Liver (tissue), 9 donors: ENCODE results near the gene PRKAA2. TPM values are rescaled to one million over a fixed set of nuclear protein-coding genes. Genes with fewer than 3 reads are reported as not detected.

Source experiments
- DNase-seq: peaks from one replicate; pipeline ENCODE4 v3.0.0-alpha.2; 2017; ENCODE audit warnings: low spot score
- H3K27ac ChIP-seq, 2 donors: one replicate each; pipeline ENCODE4 v1.7.0; 2013; ENCODE audit warnings: inconsistent platforms in 2 of 2, low read length in 2 of 2, control low read depth in 1 of 2, low read depth in 1 of 2, mild to moderate bottlenecking in 1 of 2
- H3K27me3 ChIP-seq, 4 donors: one replicate each; pipeline versions ENCODE4 v1.6.1 to v1.7.0; 2013; ENCODE audit warnings: low read length in 3 of 4, inconsistent platforms in 1 of 4, mild to moderate bottlenecking in 1 of 4, moderate library complexity in 1 of 4; ENCODE audit not compliant: control insufficient read depth in 4 of 4, insufficient read depth in 4 of 4
- H3K36me3 ChIP-seq, 4 donors: one replicate each; pipeline versions ENCODE4 v1.6.1 to v1.7.0; 2013; ENCODE audit warnings: low read length in 3 of 4, mild to moderate bottlenecking in 3 of 4, low read depth in 1 of 4, moderate library complexity in 1 of 4; ENCODE audit not compliant: control insufficient read depth in 4 of 4, insufficient read depth in 3 of 4
- H3K4me1 ChIP-seq, 4 donors: one replicate each; pipeline versions ENCODE4 v1.6.1 to v1.7.0; 2013; ENCODE audit warnings: low read length in 3 of 4, mild to moderate bottlenecking in 3 of 4, moderate library complexity in 1 of 4; ENCODE audit not compliant: control insufficient read depth in 4 of 4, insufficient read depth in 4 of 4
- H3K4me3 ChIP-seq, 3 donors: one replicate each; pipeline versions ENCODE4 v1.6.1 to v1.7.0; 2013; ENCODE audit warnings: low read length in 3 of 3, control low read depth in 1 of 3, low read depth in 1 of 3, mild to moderate bottlenecking in 1 of 3
- H3K9ac ChIP-seq, 2 donors: one replicate each; pipeline ENCODE4 v1.7.0; 2013; ENCODE audit warnings: low read length in 2 of 2, mild to moderate bottlenecking in 2 of 2, moderate library complexity in 2 of 2, control low read depth in 1 of 2, low read depth in 1 of 2
- H3K9me3 ChIP-seq, 4 donors: one replicate each; pipeline versions ENCODE4 v1.6.1 to v1.7.0; 2013; ENCODE audit warnings: low read length in 3 of 4; ENCODE audit not compliant: control insufficient read depth in 4 of 4
- ATF3 ChIP-seq: IDR thresholded peaks from 2 replicates; pipeline ENCODE4 v1.6.1; 2016; ENCODE audit warnings: antibody characterized with exemption
- CTCF ChIP-seq: fragments of 150-350 bp; IDR thresholded peaks from 2 replicates; pipeline ENCODE4 v1.5.1; 2017; ENCODE audit warnings: improper control_type of control experiment, low read depth, low read length; ENCODE audit not compliant: missing input control
- EGR1 ChIP-seq, 2 donors: IDR thresholded peaks; 2 replicates each; pipeline ENCODE4 v1.6.1; 2016 to 2018; ENCODE audit warnings: antibody characterized with exemption in 2 of 2, low read depth in 2 of 2
- FOXA1 ChIP-seq: IDR thresholded peaks from 2 replicates; pipeline ENCODE4 v1.6.1; 2016; ENCODE audit warnings: antibody characterized with exemption
- FOXA2 ChIP-seq: IDR thresholded peaks from 2 replicates; pipeline ENCODE4 v1.6.1; 2016; ENCODE audit warnings: antibody characterized with exemption
- GABPA ChIP-seq, 2 donors: IDR thresholded peaks in 1 of 2; conservative IDR thresholded peaks in 1 of 2; 2 replicates each; pipeline ENCODE4 v1.6.1; 2016; ENCODE audit warnings: antibody characterized with exemption in 2 of 2, mild to moderate bottlenecking in 1 of 2, moderate library complexity in 1 of 2
- HNF4A ChIP-seq, 2 donors: conservative IDR thresholded peaks; 2 replicates each; pipeline ENCODE4 v1.6.1; 2016; ENCODE audit warnings: antibody characterized with exemption in 2 of 2, mild to moderate bottlenecking in 2 of 2
- HNF4G ChIP-seq: IDR thresholded peaks from 2 replicates; pipeline ENCODE4 v1.6.1; 2016; ENCODE audit warnings: antibody characterized with exemption
- MAX ChIP-seq: IDR thresholded peaks from 2 replicates; pipeline ENCODE4 v1.6.1; 2016; ENCODE audit warnings: antibody characterized with exemption
- RAD21 ChIP-seq, 2 donors: IDR thresholded peaks; 2 replicates each; pipeline ENCODE4 v1.6.1; 2016; ENCODE audit warnings: antibody characterized with exemption in 2 of 2, mild to moderate bottlenecking in 2 of 2
- REST ChIP-seq: IDR thresholded peaks from 2 replicates; pipeline ENCODE4 v1.6.1; 2016; ENCODE audit warnings: antibody characterized with exemption, mild to moderate bottlenecking
- RXRA ChIP-seq, 2 donors: IDR thresholded peaks; 2 replicates each; pipeline ENCODE4 v1.6.1; 2017 to 2018; ENCODE audit warnings: antibody characterized with exemption in 2 of 2, mild to moderate bottlenecking in 1 of 2
- SP1 ChIP-seq: IDR thresholded peaks from 2 replicates; pipeline ENCODE4 v1.6.1; 2018; ENCODE audit warnings: antibody characterized with exemption, mild to moderate bottlenecking
- TAF1 ChIP-seq: conservative IDR thresholded peaks from 2 replicates; pipeline ENCODE4 v1.6.1; 2016; ENCODE audit warnings: antibody characterized with exemption, mild to moderate bottlenecking
- YY1 ChIP-seq: IDR thresholded peaks from 2 replicates; pipeline ENCODE4 v1.6.1; 2016; ENCODE audit warnings: antibody characterized with exemption, mild to moderate bottlenecking
- WGBS: extraction: QIAGEN DNeasy Blood & Tissue Kit; methylation state at CpG from one replicate; pipeline ENCODE4 v1.1.7; 2013; 5-methylcytosine and 5-hydroxymethylcytosine counted together
- polyA plus RNA-seq, 2 donors: library from polyadenylated mRNA; stranded (reverse) in 1 of 2; unstranded in 1 of 2; fragments of 200-250 nt in 1 of 2; fragments of >200 nt in 1 of 2; fragmentation: Nextera tagmentation in 1 of 2; extraction: Ambion mirVana in 1 of 2; gene quantifications; one replicate each; pipeline versions ENCODE4 v1.2.1 to v1.2.3, GENCODE V29; 2013 to 2015
- total RNA-seq, 2 donors: library from RNA; depleted of rRNA; stranded (reverse); fragments of >200 nt; gene quantifications; one replicate each; pipeline ENCODE4 v1.2.3, GENCODE V29; 2014
- TF ChIP-seq, protein P1 (sequence below): IDR thresholded peaks from 2 replicates; pipeline ENCODE4 v1.6.1; 2016; ENCODE audit warnings: antibody characterized with exemption
- donor health status: healthy.
- donor health status: healthy.
- donor health status: healthy.
- donor health status: healthy.
- donor health status: healthy.

The PRKAA2 gene
- total and polyA plus RNA-seq, 4 donors, result 0.33 to 2.7 (median 1.6) TPM

GRCh38 chr1:56755911-56756310 lies 110.8 kb downstream of the PRKAA2 start:
- no peak overlapping the region for H3K4me3 ChIP-seq
- no peaks in the 10 kb centered on the region for H3K27me3 ChIP-seq
- TF ChIP-seq EGR1 (IDR thresholded peaks at IDR 0.05; ENCODE audit: low read depth in 2 of 2) (no peak), CTCF (no peak), REST (no peak), RXRA (IDR thresholded peaks at IDR 0.05) (no peak), ATF3 (no peak), RAD21 (IDR thresholded peaks at IDR 0.05) (no peak), YY1 (no peak), GABPA (IDR thresholded peaks at IDR 0.05 in 1 of 2, conservative IDR thresholded peaks at IDR 0.05 in 1 of 2) (no peak), HNF4G (no peak), TAF1 (no peak), FOXA2 (no peak), SP1 (no peak), MAX (no peak), FOXA1 (no peak), HNF4A (conservative IDR thresholded peaks at IDR 0.05) (no peak)
- no peak for DNase-seq
- H3K9me3 ChIP-seq, result no peaks in the 10 kb centered on the region
- no peak overlapping the region for H3K9ac ChIP-seq
- no peak overlapping the region for H3K27ac ChIP-seq
- 94% methylated on average over 2 of the region's 2 CpGs for WGBS
- H3K36me3 ChIP-seq, result peaks cover 0 to 20% (median 5%) of the 10 kb centered on the region in 4 donors
- peaks cover 0 to 6% (median 2%) of the 10 kb centered on the region in 4 donors for H3K4me1 ChIP-seq

DNA sequence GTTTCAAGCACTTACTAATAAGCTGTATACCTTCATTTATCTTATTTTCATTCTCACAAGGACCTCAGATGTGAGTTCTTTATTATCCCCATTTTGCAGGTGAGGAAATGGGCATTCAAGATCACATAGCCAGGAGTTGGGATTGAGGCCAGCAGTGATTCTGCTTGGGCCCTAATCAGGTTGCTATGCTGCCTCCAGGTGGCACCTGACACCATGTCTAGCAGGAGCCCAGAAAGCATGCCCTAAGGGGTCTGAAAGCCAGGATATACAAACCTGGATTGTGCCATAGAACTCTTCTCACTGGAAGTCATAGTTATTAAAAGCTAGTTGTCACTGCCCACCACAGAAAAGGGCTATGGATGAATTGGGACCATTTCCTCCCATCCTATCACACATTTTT lies 113.0 kb downstream of the PRKAA2 start:
- peaks cover 0 to 6% (median 2%) of the 10 kb centered on the region in 4 donors for H3K4me1 ChIP-seq
- DNase-seq, result no peak
- TF ChIP-seq, protein P1, sequence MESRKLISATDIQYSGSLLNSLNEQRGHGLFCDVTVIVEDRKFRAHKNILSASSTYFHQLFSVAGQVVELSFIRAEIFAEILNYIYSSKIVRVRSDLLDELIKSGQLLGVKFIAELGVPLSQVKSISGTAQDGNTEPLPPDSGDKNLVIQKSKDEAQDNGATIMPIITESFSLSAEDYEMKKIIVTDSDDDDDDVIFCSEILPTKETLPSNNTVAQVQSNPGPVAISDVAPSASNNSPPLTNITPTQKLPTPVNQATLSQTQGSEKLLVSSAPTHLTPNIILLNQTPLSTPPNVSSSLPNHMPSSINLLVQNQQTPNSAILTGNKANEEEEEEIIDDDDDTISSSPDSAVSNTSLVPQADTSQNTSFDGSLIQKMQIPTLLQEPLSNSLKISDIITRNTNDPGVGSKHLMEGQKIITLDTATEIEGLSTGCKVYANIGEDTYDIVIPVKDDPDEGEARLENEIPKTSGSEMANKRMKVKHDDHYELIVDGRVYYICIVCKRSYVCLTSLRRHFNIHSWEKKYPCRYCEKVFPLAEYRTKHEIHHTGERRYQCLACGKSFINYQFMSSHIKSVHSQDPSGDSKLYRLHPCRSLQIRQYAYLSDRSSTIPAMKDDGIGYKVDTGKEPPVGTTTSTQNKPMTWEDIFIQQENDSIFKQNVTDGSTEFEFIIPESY, result no peak
- TF ChIP-seq HNF4A (conservative IDR thresholded peaks at IDR 0.05) (peak in 1 of 2 donors; percentile 35), ATF3 (no peak), MAX (no peak), CTCF (peak; percentile 55), RXRA (IDR thresholded peaks at IDR 0.05) (no peak), REST (no peak), RAD21 (IDR thresholded peaks at IDR 0.05) (peak; percentile 82 to 87), GABPA (IDR thresholded peaks at IDR 0.05 in 1 of 2, conservative IDR thresholded peaks at IDR 0.05 in 1 of 2) (no peak), YY1 (no peak), HNF4G (no peak), FOXA2 (no peak), EGR1 (IDR thresholded peaks at IDR 0.05; ENCODE audit: low read depth in 2 of 2) (no peak)

More for the DNA sequence above, 113.0 kb downstream of the PRKAA2 start:
- H3K4me3 ChIP-seq, result no peak overlapping the region
- H3K9ac ChIP-seq, result no peak overlapping the region
- no peaks in the 10 kb centered on the region for H3K27me3 ChIP-seq
- H3K27ac ChIP-seq, result peak overlapping the region in 1 of 2 donors; percentile 30
- H3K36me3 ChIP-seq, result peaks cover 0 to 14% (median 0%) of the 10 kb centered on the region in 4 donors
- H3K9me3 ChIP-seq, result no peaks in the 10 kb centered on the region
